Activated CD8-positive, alpha-beta memory T cell treated with anti-CD3 and anti-CD28 coated beads, Interleukin-2, amount 50 U/mL, for 4 hours (primary cell): ENCODE results near the gene THUMPD3.

Experiments
- DNase-seq: peaks from one replicate; pipeline ENCODE4 v3.0.0-alpha.2; 2020

Gene THUMPD3

GRCh38 chr3:9422712-9423424 lies 60.0 kb downstream of the THUMPD3 start:
- DNase-seq = no peak

- no peak for DNase-seq
Measured at GRCh38 chr3:9428411-9428810, 65.6 kb downstream of the THUMPD3 start.

- no peak for DNase-seq
Measured at GRCh38 chr3:9430733-9431132, 67.9 kb downstream of the THUMPD3 start.

GRCh38 chr3:9433627-9434521 lies 71.0 kb downstream of the THUMPD3 start:
- DNase-seq = no peak

GRCh38 chr3:9435316-9435715 lies 72.5 kb downstream of the THUMPD3 start:
- no peak for DNase-seq
